ENCODE data around the gene DENND5B.
"Not testable (repeated sequence)": the region's sequence is repeated elsewhere in the genome, so short reads cannot be mapped to it uniquely, and the experiment has no call there.

DENND5B gene

DNA sequence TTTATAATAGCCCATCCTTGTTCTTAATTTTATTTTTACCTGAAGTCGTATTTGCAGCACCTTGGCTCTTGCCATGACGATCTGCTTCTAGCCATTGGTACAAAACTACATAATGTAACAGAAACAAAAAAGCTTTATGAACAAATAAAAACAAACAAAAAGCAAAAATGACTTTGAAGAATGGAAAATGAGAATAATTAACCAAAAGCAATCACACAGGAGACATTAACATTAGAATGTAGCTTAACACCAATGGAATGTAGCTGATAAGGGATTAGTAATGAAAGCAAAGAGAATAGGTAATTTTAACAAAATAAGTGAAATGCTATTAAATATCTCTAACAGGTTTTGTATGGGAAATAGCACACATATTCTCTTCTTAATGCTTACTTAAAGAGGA, 91.4 kb downstream of the DENND5B start:
- DNase-seq: no peak

DNA sequence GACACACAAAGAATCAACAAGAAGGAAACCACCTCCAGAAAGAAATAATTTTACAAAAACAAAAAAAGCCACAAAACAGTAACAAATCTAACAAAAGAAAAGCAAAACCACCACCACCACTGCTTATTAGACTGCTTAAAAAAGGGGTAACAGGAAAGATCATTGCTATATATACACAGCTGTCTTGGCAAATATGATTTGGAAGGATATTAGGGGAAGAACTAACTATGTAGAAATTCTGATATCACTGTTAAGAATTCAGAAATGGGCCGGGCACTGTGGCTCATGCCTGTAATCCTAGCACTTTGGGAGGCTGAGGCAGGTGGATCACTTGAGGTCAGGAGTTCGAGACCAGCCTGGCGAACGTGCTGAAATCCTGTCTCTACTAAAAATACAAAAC, 92.5 kb downstream of the DENND5B start:
- no peak for DNase-seq

- no peak for DNase-seq
Measured at GRCh38 chr12:31496257-31496656, 94.7 kb downstream of the DENND5B start.

GRCh38 chr12:31494455-31494854, 96.5 kb downstream of the DENND5B start:
- DNase-seq: no peak

GRCh38 chr12:31492599-31493196, 98.2 kb downstream of the DENND5B start:
- DNase-seq: no peak

GRCh38 chr12:31491841-31492598, 98.9 kb downstream of the DENND5B start:
- no peak for DNase-seq

DNA sequence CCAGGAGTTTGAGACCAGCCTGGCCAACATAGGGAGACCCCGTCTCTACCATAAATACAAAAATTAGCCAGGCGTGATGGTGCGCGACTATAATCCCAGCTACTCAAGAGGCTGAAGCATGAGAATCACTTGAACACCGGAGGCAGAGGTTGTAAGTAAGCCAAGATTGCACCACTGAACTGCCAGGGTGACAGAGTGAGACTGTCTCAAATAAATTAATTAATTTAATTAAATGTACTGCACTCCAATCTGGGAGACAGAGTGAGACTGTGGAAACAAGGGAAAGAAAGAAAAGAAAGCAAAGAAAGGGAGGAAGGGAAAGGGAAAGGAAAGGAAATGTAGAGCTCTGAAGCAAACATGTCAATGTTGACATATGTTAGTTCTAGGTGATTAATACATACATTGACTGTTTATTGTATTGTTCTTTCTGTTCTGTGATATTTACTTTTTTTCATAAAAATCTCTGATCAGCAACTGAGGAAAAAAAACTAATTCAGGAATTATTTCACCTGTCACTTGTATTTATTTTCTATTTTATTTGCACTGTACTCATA, 99.6 kb downstream of the DENND5B start:
- no peak for DNase-seq

DNA sequence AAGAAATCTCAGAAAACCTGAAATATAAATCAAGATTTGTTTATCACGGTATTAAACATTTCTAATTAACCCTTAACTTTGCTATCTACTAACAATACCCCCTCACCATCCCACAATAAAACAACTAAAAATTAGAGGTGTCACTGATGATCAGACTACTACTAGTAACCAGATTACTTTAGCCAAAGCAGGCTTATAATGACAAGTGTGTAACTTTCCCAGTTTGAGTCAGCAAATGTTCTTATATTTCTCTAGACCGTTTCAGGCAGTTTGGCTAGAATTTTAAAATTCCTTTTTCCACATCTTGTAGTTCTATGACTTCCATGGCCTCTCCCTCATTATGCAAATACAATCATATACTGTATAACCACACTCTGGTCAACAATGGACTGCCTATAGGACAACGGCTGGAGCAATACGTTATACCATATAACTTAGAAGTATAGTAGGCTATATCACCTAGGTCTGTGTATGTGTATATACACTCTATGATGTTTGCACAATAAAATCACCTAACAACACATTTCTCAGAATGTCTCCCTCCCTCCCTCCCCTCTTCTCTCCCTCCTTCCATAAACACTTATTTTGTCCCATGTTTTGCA, 102.1 kb downstream of the DENND5B start:
- no peak for DNase-seq

DNA sequence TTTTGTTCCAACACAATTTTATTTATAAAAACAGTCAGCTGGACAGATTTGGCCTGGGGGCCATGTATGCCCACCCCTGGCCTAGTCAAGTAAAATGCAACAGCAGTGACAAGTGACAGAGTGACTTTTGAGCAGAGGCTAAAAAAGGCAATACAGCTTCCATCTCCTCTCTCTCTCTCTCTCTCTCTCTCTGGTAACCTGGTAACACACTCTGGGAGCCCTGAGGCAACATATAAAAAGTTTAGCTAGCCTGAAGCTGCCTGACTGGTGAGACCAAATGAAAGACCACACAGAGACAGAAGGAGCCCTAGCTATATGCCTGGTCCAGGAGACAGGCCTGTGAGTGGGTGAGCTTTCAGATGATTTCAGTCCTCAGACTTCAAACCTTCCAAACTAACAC, 105.4 kb downstream of the DENND5B start:
- DNase-seq: no peak

GRCh38 chr12:31482816-31483215, 108.1 kb downstream of the DENND5B start:
- no peak for DNase-seq

GRCh38 chr12:31481415-31481814, 109.5 kb downstream of the DENND5B start:
- no peak for DNase-seq

DNA sequence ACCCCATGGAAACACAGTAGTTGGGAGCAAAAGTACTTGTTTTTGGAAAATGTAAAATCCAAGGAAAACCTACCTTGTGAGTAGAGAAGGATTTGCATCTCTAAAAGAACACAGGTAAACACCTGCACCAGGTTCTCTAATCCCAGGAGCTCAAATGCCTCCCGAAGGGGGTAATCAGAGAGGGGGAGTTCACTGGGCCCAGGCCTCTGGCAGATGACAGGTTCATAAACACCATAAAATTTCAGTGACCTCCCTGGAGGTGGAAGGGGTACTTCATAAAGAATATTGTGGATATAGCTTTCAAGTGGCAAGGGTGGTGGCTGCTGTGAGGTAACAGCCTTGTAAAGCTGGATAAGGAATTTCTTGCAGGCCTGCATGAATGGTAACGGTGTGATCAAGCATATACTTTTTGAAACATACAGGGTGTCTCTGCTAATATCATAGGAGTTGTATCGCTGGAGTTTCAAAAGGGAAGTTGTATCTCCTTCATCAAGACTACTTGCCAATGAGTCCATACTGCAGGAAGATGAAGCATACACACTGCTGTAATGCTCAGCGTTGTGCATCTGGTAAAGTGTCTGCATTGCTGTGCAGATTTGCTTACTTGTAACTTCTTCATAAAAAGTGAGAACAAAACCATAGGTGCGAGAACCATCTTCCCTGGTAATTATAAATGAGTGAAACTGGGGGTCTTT, 111.3 kb downstream of the DENND5B start:
- no peak for DNase-seq

DNA sequence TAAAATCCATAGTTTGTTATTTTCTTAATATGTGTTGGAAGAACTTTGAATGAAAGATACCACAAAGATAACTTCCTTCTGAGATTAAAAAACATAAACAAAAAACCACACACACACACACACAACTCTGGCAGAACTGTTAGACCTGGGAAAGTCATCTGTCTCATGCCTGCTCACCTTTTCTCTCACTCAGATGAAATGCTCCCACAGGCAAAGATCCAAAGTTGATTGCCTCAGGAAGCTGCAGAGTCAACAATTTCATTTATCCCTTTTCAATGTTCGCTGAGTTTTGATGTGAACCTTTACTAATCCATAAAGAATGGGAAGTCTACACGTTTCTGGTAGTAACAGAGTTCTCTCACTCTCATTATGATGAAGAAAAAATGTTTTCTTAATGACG, 112.0 kb downstream of the DENND5B start:
- DNase-seq: no peak

DNA sequence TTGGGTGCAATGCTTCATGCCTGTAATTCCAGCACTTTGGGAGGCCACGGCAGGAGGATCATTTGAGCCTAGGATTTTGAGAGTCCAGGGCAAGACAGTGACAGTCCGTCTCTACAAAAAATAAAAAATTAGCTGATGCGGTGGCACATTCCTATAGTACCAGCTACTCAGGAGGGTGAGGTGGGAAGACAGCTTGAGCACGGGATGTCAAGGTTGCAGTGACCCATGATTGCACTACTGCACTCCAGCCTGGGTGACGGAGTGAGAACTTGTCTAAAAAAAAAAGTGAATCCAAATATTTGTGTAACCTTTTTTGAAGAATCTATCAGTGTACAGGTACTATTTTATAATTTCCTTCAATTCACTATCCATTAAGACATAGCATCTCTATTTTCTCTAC, 112.5 kb downstream of the DENND5B start:
- no peak for DNase-seq

DNA sequence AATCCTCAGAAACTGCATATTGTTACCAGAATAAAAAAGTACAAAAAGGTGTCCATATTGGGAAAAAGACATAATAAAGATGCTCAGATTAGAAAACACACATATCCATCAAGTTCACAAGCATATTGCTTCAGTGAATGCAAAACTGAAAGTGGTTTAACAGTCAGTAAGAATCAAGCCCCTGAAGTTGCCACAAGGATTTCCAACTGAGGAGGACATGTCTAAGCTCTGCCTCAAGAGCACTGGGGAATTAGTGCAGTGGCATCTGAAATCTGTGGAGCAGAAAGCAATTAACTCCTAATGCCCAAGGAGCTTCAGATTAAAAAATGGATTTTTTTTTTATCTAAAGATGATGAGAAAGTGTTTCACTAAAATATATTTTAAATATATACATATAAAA, 113.2 kb downstream of the DENND5B start:
- DNase-seq: no peak

GRCh38 chr12:31476437-31476836, 114.5 kb downstream of the DENND5B start:
- no peak for DNase-seq

DNA sequence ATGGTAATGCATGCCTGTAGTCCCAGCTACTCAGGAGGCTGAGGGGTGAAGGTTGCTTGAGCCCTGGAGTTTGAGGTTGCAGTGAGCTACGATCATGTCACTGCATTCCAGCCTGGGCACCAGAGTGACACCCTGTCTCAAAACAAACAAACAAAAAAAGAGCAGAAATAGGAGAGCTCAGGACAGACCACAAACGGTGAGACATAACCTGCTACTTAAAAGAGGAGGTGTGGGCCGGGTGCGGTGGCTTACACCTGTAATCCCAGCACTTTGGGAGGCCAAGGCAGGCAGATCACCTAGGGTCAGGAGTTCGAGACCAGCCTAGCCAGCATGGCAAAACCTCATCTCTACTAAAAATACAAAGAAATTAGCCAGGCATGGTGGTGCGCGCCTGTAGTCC, 115.3 kb downstream of the DENND5B start:
- DNase-seq: not testable (repeated sequence)

GRCh38 chr12:31474751-31475150, 116.2 kb downstream of the DENND5B start:
- no peak for DNase-seq

- no peak for DNase-seq
Measured at GRCh38 chr12:31471823-31472222, 119.1 kb downstream of the DENND5B start.

GRCh38 chr12:31471051-31471450, 119.9 kb downstream of the DENND5B start:
- no peak for DNase-seq

DNA sequence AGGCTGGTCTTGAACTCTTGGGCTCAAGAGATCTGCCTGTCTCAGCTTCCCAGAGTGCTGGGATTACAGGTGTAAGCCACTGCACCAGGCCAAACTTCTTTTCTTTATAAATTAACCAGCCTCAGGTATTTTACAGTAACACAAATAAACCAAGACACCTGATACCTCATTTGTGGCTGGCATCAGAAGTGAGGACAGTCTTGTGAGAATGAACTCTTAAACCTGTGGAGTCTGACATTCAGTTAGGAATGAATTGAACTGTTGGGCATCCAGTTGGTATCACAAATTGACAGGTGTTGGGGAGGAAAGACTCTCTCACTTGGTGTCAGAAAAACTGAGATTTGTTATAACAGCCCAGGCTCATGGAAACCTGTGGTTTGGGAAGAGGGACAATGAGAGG, 120.5 kb downstream of the DENND5B start:
- DNase-seq: no peak

DNA sequence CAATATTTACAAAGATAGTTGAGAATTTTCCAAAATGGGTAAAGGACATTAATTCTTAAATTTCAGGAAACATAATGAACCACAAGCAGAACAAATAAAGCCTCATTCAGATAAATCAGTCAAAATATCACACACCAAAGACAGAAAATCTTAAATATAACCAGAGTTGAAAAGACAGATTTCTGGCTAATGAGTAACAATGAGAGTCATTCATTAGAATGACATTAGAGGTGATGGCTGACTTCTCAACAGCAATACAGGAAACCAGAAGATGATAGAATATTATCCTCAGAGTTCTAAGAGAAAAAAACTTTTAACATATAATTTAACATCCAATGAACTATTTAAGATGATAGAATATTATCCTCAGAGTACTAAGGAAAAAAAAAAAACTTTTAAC, 124.2 kb downstream of the DENND5B start:
- DNase-seq: no peak

GRCh38 chr12:31465002-31465401, 125.9 kb downstream of the DENND5B start:
- DNase-seq: no peak

GRCh38 chr12:31460024-31460423, 130.9 kb downstream of the DENND5B start:
- no peak for DNase-seq

All from activated CD8-positive, alpha-beta memory T cell treated with anti-CD3 and anti-CD28 coated beads, Interleukin-2, amount 50 U/mL, for 4 hours (primary cell).